Keratinocyte (primary cell): ENCODE measurements around the gene PLEKHA8.

Experiments used
- CTCF ChIP-seq, 3 experiments: IDR thresholded peaks in 1 of 3; conservative IDR thresholded peaks in 1 of 3; optimal IDR thresholded peaks in 1 of 3; 2 replicates in 2 of 3; 3 replicates in 1 of 3; pipeline versions ENCODE3 to v1.5.1; 2011; ENCODE audit warnings: low read length in 3 of 3, mild to moderate bottlenecking in 3 of 3, moderate library complexity in 2 of 3, control low read depth in 1 of 3, inconsistent platforms in 1 of 3; ENCODE audit not compliant: insufficient read depth in 2 of 3; ENCODE audit errors: extremely low read depth in 1 of 3
- EZH2 ChIP-seq: IDR thresholded peaks from one replicate; pipeline ENCODE4 v1.6.1; 2012; ENCODE audit warnings: inconsistent platforms, mild to moderate bottlenecking, low read length, moderate library complexity

DNA sequence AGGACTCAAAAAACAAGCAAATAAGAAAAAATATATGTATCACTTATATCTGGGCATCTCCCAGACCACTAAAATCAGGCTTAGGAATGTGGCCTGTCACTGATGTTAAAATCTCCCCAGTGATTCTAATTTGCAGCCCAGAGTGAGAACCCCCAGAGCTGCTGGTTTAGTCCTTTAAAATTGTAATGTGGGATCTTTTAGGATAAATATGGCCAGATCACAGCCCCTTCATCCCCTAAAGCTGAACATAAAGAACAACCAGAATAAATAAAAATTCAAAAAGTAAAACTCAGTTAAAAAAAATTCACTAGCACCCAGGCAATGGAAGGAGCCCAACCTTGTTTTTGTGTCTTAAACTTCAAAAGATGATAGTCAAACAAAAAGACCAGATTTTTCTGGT is 60.1 kb downstream of the PLEKHA8 start:
- TF ChIP-seq CTCF (optimal IDR thresholded peaks at IDR 0.05 in 1 of 3, IDR thresholded peaks at IDR 0.05 in 1 of 3, conservative IDR thresholded peaks at IDR 0.05 in 1 of 3; ENCODE audit: extremely low read depth in 1 of 3, insufficient read depth in 2 of 3, low read length in 3 of 3) (no peak), EZH2 (no peak)
